ENCODE measurements around the gene SPATS2L. TPM values are rescaled to one million over a fixed set of nuclear protein-coding genes. Genes with fewer than 3 reads are reported as not detected.

The SPATS2L gene
- total RNA-seq, 1 donor from 2014 or later, result 77.3 TPM

DNA sequence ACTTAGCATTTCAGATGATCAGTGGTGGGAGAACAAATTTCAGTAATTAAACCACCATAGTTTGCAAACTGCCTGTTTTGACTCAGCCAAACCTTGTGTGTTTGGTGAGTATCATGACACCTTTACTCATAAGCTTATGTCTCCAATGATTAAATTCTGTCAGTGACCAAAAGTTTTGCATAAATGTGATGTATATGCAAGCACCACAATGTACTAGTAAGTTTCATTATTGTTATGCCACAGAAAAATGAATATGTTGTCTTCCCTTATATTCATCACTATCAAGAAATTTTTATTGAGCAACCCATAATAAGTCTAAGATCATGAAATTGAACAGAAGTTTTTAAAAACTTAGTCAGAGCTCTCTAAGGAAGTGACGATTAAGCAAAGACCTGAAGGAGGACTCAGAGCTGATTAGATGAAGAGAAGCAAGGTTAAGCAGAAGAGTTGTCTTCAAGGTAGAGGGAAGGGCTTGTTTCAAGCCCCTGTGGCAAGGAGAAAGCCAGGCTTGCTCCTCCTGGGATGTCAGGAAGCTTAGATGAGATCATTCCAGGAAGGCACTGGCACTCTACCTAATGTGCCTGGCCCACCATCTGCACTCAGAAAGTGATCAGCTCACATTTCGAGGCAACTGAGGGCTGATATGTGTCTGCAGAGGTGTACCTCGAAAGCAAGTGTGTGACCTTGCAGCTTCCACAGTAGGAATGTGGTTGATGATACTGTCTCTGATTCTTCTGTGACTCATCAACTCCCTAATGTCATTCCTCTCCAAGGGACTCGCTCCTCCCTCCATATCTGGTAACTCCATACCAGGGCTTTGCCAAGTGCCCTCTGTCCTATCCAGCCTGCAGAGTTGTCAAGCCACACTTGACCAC is 148.7 kb downstream of the SPATS2L start:
- no peak for DNase-seq (ENCODE audit: low read depth)
- Histone ChIP-seq H3K36me3 (ENCODE audit: control insufficient read depth, insufficient read depth, low read length) (peaks cover 5% of the 10 kb centered on the region), H3K27me3 (ENCODE audit: control insufficient read depth, insufficient read depth, low read length) (no peaks in the 10 kb centered on the region), H3K4me3 (ENCODE audit: low read depth, low read length) (no peak overlapping the region)
- TF ChIP-seq, protein P1, sequence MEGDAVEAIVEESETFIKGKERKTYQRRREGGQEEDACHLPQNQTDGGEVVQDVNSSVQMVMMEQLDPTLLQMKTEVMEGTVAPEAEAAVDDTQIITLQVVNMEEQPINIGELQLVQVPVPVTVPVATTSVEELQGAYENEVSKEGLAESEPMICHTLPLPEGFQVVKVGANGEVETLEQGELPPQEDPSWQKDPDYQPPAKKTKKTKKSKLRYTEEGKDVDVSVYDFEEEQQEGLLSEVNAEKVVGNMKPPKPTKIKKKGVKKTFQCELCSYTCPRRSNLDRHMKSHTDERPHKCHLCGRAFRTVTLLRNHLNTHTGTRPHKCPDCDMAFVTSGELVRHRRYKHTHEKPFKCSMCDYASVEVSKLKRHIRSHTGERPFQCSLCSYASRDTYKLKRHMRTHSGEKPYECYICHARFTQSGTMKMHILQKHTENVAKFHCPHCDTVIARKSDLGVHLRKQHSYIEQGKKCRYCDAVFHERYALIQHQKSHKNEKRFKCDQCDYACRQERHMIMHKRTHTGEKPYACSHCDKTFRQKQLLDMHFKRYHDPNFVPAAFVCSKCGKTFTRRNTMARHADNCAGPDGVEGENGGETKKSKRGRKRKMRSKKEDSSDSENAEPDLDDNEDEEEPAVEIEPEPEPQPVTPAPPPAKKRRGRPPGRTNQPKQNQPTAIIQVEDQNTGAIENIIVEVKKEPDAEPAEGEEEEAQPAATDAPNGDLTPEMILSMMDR (IDR thresholded peaks at IDR 0.05; ENCODE audit: insufficient read depth, low read length, poor library complexity, severe bottlenecking), result no peak

DNA sequence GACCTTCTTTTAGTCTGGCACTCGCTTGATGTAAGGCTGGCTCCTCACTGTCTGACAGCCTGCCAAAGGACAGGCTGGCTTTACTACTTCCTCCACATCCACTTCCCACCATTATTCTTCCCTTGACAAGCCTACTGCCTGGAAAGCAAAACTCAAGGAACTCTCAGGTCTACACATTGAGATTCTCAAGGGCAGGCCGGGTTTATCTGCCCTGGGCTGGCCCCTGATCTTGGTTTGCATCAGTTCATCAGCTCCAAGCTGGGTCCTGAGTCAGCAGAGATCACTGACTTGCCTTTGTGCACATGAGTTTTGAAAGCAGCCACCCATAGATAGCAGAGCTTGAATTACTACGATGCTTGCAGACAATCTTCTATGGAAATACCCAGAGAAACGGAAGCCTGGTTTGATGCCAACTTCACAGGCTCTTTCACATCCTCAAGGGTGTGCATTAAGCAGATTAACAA is 149.5 kb downstream of the SPATS2L start:
- no peaks in the 10 kb centered on the region for H3K27me3 ChIP-seq (ENCODE audit: control insufficient read depth, insufficient read depth, low read length)
- TF ChIP-seq, protein P1 (IDR thresholded peaks at IDR 0.05; ENCODE audit: insufficient read depth, low read length, poor library complexity, severe bottlenecking), result no peak
- peaks cover 5% of the 10 kb centered on the region for H3K36me3 ChIP-seq (ENCODE audit: control insufficient read depth, insufficient read depth, low read length)
- no peak overlapping the region for H3K4me3 ChIP-seq (ENCODE audit: low read depth, low read length)
- no peak for DNase-seq (ENCODE audit: low read depth)

DNA sequence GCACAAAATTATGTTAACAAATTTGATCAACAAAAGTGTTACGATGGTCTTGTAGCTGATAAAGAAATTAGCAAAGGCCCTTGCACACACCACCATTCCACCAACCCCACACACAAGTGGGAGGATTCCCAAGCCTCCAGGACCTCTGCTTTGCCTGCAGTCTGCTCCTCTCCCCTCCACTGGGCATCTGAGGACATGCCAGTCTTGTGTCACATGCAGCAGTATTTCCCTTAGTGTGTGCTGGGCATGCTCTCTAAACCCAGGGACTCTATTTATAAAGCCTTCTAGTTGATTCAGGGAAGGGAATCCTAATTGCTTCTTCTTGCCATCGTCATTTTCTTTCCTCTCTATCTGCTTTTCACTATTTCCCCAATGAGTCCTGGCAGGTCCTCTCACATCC is 150.1 kb downstream of the SPATS2L start:
- TF ChIP-seq, protein P1 (IDR thresholded peaks at IDR 0.05; ENCODE audit: insufficient read depth, low read length, poor library complexity, severe bottlenecking), result no peak
- Histone ChIP-seq H3K36me3 (ENCODE audit: control insufficient read depth, insufficient read depth, low read length) (peaks cover 4% of the 10 kb centered on the region), H3K27me3 (ENCODE audit: control insufficient read depth, insufficient read depth, low read length) (no peaks in the 10 kb centered on the region), H3K4me3 (ENCODE audit: low read depth, low read length) (no peak overlapping the region)
- no peak for DNase-seq (ENCODE audit: low read depth)

DNA sequence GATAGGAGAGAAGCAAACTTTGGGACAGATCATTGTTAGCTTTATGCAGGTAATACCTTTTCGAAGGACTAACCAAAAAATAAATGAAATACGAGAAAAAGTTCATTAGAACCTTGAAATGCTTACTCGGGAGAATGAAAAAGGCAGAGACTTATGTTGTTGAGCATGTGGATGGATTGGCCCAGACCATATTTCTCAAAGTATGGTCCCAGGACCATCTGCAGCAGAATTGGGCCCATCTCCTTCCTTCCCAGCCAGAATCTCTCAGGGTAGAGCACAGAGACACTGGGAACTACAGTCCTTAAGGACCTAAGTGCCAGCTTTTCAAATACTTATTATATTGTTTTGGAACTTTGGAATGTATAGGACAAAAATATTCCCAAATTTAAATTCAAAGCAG is 152.6 kb downstream of the SPATS2L start:
- Histone ChIP-seq H3K4me3 (ENCODE audit: low read depth, low read length) (no peak overlapping the region), H3K36me3 (ENCODE audit: control insufficient read depth, insufficient read depth, low read length) (peaks cover 4% of the 10 kb centered on the region), H3K27me3 (ENCODE audit: control insufficient read depth, insufficient read depth, low read length) (no peaks in the 10 kb centered on the region)
- TF ChIP-seq, protein P1 (IDR thresholded peaks at IDR 0.05; ENCODE audit: insufficient read depth, low read length, poor library complexity, severe bottlenecking), result no peak
- no peak for DNase-seq (ENCODE audit: low read depth)

- H3K4me3 ChIP-seq (ENCODE audit: low read depth, low read length), result no peak overlapping the region
- H3K36me3 ChIP-seq (ENCODE audit: control insufficient read depth, insufficient read depth, low read length), result no peaks in the 10 kb centered on the region
- DNase-seq (ENCODE audit: low read depth), result no peak
- no peaks in the 10 kb centered on the region for H3K27me3 ChIP-seq (ENCODE audit: control insufficient read depth, insufficient read depth, low read length)
- TF ChIP-seq, protein P1 (IDR thresholded peaks at IDR 0.05; ENCODE audit: insufficient read depth, low read length, poor library complexity, severe bottlenecking), result no peak
These were observed 155.6 kb downstream of the SPATS2L start for GRCh38 chr2:200461846-200462710.
